ENCODE results near the gene HLA-DRB1.
"Not testable (repeated sequence)": the region's sequence is repeated elsewhere in the genome, so short reads cannot be mapped to it uniquely, and the experiment has no call there.

The HLA-DRB1 gene

DNA sequence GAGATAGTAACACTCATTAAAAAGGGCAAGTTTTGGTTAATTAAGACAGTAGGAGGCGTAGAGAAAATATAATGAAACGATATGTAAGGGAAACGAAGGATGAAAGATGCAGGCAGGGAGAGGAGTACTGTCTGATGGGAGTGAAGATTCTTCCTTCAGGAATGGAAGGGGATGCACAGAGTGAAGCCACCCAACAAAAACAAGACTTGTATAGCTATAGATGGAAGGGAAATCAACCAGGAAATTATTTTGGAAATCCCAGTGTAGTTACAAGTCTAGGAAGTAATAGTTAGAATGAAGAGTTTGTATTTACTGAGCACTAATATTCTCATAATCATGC, 19.7 kb upstream of the HLA-DRB1 start:
- no peak for DNase-seq (ENCODE audit: low spot score)

GRCh38 chr6:32608362-32608761, 18.7 kb upstream of the HLA-DRB1 start:
- no peak for DNase-seq (ENCODE audit: low spot score)

GRCh38 chr6:32607988-32608298, 18.3 kb upstream of the HLA-DRB1 start:
- no peak for DNase-seq (ENCODE audit: low spot score)

DNA sequence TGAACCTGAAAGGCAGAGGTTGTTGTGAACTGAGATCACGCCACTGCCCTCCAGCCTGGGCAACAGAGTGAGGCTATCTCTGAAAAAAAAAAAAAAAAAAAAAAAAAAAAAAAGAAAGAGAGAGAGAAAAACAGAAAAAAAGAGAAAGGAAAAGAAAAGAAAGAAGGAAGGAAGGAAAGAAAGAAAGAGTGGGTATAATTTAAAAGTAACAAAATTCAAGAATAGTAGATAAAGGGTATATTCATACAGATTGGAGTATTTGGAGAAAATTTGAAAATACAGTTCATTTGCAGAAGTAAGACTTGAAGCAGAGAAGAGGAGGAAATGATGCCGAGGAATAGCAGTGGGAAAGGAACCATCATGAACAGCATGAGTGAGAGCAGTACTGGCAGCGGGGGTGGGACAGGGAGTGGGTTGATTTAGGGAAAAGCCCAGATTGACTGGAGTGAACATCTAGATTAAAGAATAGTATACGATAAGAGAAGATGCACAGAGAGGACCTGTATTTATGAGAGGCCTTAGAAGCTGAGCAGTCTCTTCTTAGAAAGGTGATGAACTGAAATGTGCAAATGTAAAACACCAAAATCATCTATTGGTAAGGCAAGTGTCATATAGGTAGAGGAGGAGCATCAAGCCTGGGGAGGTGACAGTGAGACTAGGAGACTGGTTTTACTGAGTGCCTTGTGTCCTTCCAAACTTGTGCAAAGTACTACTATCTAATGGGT, 17.8 kb upstream of the HLA-DRB1 start:
- DNase-seq (ENCODE audit: low spot score) = no peak

- no peak for DNase-seq (ENCODE audit: low spot score)
Observed at GRCh38 chr6:32604434-32604877, 14.8 kb upstream of the HLA-DRB1 start.

GRCh38 chr6:32603888-32604287, 14.2 kb upstream of the HLA-DRB1 start:
- DNase-seq (ENCODE audit: low spot score) = no peak

- no peak for DNase-seq (ENCODE audit: low spot score)
Observed at GRCh38 chr6:32603222-32603621, 13.6 kb upstream of the HLA-DRB1 start.

GRCh38 chr6:32602383-32602782, 12.7 kb upstream of the HLA-DRB1 start:
- no peak for DNase-seq (ENCODE audit: low spot score)

- DNase-seq (ENCODE audit: low spot score) = no peak
Observed at GRCh38 chr6:32597024-32597423, 7.4 kb upstream of the HLA-DRB1 start.

- DNase-seq (ENCODE audit: low spot score) = not testable (repeated sequence)
Observed at GRCh38 chr6:32590713-32591112, 1.1 kb upstream of the HLA-DRB1 start.

DNA sequence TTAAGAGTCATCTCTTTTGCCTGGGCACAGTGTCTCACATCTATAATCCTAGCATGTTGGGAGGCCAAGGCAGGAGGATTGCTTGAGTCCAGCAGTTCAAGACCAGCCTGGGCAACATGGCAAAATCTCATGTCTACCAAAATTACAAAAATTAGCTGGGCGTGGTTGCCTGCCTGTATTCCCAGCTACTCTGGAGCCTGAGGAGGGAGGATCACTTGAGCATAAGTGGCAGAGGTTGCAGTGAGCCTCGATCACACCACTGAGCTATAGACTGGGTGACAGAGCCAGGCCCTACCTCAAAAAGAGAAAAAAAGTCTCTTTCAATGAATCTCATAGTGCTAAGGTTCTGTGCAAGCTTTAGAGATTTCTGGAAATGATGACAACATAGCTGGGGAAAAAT, 1.5 kb downstream of the HLA-DRB1 start:
- DNase-seq (ENCODE audit: low spot score) = no peak

GRCh38 chr6:32583527-32583898, 6.1 kb downstream of the HLA-DRB1 start:
- DNase-seq (ENCODE audit: low spot score) = no peak

DNA sequence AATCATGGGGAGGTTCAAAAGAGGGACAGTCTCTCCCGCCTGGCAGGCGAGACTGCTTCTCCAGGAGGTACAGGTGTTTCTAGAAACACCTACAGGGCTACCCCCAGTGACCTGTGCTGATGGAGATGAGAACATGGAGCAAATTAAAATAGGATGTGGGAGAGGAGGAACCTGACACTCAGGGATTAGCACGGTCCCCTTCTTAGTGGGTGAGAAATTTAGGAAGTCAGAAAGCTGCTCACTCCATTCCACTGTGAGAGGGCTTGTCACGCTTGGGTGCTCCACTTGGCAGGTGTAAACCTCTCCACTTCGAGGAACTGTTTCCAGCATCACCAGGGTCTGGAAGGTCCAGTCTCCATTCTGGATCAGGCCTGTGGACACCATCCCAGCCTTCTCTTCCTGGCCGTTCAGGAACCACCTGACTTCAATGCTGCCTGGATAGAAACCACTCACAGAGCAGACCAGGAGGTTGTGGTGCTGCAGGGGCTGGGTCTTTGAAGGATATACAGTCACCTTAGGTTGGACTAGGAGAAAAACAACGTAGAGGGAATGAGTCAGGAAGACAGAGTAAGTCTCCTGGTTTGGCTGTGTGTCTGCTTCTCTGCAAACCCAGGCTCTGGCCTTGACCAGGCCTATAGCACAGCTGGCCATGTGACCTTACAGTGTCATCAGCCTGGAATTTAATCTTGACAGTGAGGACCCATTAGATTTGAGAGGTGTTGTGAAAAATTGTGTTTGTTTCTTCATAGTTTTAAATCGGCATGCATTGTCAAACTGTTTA, 8.1 kb downstream of the HLA-DRB1 start:
- no peak for DNase-seq (ENCODE audit: low spot score)

DNA sequence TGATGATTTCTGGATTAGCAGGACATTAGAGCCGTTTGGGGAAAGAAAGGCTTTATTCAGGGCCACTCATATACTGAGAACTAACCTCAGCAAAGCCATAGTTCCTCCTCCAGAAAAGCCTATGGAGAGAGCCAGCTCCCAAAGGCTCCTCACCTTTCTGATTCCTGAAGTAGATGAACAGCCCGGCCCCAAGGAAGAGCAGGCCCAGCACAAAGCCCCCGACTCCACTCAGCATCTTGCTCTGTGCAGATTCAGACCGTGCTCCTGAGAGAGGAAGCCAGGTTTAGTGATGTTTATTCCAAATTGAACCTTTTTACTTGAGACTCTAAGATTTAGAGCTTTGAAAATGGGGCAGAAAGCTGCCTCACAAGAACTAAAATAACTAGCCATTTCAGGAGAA, 9.1 kb downstream of the HLA-DRB1 start:
- DNase-seq (ENCODE audit: low spot score) = no peak

DNA sequence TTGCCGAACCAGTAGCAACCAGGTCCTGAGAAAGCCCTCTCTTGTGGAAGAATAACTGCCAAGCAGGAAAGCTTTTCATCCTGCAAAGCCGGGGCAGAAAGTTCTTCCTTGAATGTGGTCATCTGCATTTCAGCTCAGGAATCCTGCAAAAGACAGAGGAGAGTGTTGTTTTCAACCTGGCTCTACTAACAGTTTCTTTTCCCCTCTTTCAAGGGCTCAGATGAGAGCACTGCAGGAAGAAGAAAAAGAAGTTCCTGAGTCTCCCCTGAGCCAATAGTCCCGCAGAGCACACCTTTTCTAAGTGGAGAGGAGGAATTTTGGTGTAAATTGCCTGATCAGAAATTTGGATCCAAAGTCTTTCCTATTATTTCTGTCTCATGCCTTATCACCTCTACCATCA, 10.7 kb downstream of the HLA-DRB1 start:
- DNase-seq (ENCODE audit: low spot score) = no peak

- not testable (repeated sequence) for DNase-seq (ENCODE audit: low spot score)
Observed at GRCh38 chr6:32577493-32577892, 12.2 kb downstream of the HLA-DRB1 start.

- no peak for DNase-seq (ENCODE audit: low spot score)
Observed at GRCh38 chr6:32576250-32576649, 13.4 kb downstream of the HLA-DRB1 start.

DNA sequence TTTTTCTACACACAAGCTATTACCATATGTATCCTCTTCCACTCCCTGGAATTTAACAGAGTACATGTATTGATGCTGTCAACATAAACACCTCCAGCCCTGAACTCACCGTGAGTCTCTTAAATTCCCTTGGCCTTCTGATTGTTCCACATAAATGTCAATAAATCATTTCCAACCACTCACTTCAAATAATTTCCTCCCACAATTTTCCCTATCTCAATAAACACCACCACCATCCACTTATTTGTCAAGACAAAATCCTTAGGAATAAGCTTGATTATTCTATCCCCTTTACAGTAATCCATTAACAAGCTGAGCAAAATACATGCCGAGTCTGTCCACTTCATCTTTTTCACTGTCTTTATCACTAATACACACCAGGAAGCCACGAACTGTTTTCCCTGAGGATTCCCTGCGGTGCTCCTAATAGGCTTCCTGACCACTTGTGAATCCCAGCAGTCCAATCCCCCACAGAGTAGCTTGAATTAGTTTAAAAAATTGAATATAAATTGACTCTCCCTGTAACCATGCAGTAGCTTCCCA, 19.2 kb downstream of the HLA-DRB1 start:
- DNase-seq (ENCODE audit: low spot score) = no peak

GRCh38 chr6:32568561-32568960, 21.1 kb downstream of the HLA-DRB1 start:
- DNase-seq (ENCODE audit: low spot score) = no peak

DNA sequence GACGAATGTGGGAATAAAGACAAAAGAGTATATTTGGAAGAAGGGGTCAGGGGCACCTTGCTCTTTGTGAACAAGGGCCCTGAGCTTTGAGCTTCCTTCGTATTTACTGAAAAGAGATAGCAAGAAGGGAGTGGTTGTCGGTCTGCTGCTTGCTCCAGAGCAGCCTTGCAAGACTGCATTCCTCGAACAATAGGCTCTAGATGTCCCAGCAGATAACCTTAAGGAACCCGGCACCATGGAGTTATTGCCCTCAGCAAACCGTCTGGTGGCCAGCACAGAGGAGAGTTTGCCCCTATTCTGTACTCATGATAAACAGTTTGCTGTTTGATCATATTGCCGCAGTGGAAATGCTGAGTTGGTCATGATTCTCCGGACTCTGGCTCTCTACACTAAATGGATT, 22.7 kb downstream of the HLA-DRB1 start:
- no peak for DNase-seq (ENCODE audit: low spot score)

DNA sequence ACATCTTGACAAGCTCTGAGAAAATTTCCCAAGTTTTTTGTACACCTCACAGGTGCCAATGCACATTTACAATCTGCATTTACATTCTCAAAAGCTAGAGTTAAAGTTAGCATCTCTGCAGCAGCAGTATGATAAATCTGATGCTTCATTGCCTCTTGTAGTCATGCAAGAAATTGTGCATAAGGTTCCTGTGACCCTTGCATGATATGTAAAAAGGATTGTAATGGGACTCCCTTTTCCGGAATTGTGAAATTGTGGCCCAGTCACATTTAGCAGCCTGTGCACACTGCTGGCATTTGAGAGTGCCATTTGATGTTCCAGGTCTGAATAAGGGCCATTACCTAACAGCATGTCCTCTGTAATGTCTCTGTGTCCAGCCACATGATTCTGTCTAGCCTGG, 24.1 kb downstream of the HLA-DRB1 start:
- no peak for DNase-seq (ENCODE audit: low spot score)

GRCh38 chr6:32562940-32563339, 26.7 kb downstream of the HLA-DRB1 start:
- DNase-seq (ENCODE audit: low spot score) = no peak

- no peak for DNase-seq (ENCODE audit: low spot score)
Observed at GRCh38 chr6:32559747-32560146, 29.9 kb downstream of the HLA-DRB1 start.

All from activated CD4-positive, alpha-beta T cell treated with anti-CD3 and anti-CD28 coated beads, Interleukin-2, Interleukin-4, amounts not matched to agents 100 ng/mL and 50 ng/mL, durations not matched to agents 16 hours and 8 hours (primary cell).